Stimulated activated naive CD4-positive, alpha-beta T cell treated with Interleukin-2 at 50 U/mL for 16 hours (primary cell): ENCODE measurements around the gene MEGF6.

Source experiments
- DNase-seq: peaks from one replicate; lab custom pipeline; 2025; lab: John Stamatoyannopoulos, UW

Gene MEGF6, protein sequence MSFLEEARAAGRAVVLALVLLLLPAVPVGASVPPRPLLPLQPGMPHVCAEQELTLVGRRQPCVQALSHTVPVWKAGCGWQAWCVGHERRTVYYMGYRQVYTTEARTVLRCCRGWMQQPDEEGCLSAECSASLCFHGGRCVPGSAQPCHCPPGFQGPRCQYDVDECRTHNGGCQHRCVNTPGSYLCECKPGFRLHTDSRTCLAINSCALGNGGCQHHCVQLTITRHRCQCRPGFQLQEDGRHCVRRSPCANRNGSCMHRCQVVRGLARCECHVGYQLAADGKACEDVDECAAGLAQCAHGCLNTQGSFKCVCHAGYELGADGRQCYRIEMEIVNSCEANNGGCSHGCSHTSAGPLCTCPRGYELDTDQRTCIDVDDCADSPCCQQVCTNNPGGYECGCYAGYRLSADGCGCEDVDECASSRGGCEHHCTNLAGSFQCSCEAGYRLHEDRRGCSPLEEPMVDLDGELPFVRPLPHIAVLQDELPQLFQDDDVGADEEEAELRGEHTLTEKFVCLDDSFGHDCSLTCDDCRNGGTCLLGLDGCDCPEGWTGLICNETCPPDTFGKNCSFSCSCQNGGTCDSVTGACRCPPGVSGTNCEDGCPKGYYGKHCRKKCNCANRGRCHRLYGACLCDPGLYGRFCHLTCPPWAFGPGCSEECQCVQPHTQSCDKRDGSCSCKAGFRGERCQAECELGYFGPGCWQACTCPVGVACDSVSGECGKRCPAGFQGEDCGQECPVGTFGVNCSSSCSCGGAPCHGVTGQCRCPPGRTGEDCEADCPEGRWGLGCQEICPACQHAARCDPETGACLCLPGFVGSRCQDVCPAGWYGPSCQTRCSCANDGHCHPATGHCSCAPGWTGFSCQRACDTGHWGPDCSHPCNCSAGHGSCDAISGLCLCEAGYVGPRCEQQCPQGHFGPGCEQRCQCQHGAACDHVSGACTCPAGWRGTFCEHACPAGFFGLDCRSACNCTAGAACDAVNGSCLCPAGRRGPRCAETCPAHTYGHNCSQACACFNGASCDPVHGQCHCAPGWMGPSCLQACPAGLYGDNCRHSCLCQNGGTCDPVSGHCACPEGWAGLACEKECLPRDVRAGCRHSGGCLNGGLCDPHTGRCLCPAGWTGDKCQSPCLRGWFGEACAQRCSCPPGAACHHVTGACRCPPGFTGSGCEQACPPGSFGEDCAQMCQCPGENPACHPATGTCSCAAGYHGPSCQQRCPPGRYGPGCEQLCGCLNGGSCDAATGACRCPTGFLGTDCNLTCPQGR (N-terminal part only)

DNA sequence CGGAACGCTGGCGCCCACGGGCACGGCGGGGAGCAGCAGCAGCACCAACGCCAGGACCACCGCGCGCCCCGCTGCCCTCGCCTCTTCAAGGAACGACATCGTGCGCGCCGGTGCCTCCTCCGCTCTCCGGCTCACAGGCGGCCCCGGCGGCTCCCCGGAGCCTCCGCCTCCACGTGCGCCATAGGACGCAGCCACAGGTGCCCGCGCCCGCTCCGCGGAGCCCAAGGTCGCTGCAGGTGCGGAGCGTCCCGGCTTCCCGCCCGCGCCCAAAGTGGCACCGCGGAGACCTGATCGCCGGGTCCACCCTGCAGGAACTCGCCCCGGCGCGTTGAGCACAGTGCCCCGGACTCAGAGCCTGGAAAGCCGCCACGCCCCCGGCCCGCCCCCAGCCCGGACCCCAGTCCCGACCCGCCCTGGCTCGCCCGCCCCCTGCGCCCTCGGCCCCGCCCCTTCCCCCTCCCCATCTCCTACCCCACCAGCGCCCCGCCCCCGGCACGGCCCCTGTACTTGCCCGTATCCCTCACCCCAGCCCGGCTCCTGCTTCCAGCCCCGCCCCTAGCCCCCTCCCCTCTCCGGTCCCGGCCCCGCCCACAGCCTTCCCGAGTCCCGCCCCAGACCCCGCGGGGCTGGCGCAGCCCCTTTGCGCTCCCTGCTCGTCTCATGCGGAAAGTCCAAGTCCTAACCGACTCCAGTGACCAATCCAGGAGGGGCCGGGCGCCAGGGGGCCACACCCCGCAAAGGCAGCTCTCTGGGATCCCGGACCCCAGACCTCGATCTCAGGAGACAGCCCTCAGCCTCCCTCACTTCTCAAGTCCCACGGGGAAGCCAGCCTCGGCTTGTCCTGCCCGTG, at the start of gene MEGF6:
Gene MEGF6, minus strand, starts transcription at position 339 of the 850 bp plus-strand sequence. Its CDS starts 240 bp downstream, at position 99.
- peak; percentile 61 for DNase-seq

DNA sequence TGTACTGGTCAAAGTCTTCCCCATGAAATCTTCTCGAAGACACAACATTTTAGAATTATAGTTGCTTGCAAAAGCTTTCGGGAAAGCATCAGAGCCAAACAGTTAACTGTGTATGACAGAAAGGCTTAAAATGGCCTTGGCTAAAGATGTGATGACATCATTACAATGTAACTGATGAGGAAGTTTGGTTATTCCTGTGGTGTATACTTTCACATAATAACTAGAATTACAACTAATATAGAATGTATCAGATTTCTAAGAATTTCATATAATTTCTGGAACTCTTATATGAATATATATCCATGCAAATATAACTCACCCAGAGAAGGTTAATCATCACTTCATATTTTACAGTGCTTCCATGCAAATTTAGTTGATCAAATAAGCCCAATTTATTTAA, 49.4 kb upstream of the MEGF6 start:
- no peak for DNase-seq

DNA sequence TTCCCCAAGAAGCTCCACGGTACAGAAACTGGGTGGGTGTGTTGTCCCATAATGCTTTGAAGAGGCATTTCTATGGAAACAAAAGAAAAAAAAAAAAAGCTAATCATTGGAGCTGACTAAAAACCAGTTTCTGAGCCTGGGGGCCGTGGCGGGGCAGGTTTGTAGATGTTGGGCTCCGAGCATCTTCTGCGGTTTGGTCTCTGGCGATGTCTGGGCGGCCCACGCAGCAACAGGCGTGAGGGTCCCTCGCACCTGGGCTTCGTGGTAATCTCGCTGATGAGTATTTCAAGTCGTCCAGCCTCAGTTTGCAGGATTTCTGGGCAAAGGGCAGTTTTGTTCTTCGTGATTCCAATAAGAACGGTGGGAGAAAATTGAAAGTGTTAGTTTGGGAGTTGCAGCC, 47.8 kb upstream of the MEGF6 start:
- no peak for DNase-seq

DNA sequence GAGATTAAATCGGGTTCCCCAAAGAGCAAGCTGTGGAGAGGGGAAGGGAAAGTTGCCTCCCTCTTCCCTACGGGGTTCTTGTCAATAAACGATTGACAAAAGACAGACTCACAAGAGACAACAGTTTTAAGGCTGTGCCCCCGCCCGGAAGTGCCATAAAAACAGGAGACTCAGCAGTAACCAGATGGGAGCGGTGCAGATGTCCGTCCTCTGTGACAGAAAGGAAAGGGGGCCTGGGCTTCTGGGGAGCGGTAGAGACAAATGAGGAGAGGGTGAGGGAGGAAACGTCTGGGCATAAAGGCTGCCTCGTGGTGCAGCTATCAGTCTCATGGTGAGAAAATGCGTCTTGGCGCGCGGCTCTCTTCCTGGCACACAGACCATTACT, 46.9 kb upstream of the MEGF6 start:
- DNase-seq = no peak

DNA sequence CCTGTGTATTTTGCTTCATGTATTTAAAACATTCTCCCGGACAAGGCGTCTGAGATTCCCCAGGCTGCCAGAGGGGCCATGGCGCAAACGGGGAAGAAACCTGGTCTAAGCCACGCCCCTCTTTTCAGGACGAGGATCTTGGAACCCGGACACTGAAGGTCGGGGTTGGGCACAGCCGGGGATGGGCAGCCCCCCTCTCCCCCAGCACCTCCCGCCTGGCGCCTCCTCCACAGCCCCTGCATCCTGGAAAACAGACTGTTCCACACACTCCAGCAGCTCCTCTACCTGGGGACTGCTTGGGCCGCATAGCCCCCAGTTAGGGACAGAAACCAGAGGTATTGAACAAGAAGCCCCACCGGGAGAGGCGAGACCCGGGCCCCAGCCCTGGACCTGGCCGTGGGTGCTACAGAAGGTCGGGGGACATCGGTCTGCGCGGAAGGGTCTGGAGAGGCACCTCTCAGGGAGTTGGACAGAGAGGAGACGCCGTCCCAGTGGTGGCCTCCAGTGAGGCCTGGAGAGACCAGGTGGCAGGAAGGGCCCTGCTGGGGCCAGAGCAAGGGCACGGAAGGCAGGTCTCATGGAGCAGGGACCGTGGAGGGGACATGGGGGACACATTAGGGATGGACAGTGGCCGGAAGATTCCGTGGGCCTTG, 46.4 kb upstream of the MEGF6 start:
- no peak for DNase-seq

DNA sequence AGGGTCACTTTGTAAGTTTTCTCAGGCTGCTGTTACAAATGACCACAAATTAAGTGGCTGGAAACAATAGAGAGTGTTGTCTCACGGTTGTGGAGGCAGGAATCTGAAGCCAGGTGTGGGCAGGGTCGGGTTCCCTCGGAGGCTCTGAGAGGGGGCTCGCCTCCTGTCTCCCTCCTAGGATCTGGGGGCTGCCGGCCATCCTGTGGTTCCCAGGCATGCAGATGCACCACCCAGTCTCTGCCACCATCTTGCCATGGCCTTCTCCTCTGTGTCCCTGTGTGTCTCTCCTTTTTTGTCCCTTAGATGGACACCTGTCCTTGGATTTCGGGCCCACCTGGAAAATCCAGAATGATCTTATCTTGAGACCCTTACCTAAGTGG, 45.8 kb upstream of the MEGF6 start:
- DNase-seq = no peak

DNA sequence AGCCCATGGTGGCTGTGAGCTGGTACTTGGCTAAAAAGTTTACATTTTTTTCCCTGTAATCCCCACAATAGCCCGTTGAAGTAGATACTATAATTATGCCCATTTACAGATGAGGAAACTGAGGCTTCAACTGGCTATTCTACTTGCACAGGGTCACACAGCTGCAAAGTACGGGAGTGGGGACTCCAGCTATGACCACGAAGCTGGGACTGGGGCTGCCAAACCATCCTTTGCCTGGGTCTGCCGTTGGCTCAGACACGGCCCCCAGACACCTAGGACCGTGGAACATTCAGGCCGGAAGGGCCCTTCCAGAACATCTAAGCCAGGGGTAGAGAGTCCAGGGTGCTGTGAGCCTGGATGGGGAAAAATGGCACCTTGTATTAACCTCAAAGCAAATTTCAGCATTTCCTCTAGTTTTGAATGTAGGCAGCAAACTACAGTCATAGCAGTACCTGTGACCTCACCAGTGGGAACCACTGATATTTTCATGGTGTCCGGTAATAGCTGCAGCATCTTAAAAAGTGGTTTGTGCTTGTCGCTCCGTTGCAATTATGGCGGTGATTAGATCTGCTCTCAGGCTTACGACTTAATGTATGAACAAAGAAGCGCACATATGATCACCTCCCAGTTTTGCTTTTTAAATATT, 45.3 kb upstream of the MEGF6 start:
- DNase-seq = no peak

DNA sequence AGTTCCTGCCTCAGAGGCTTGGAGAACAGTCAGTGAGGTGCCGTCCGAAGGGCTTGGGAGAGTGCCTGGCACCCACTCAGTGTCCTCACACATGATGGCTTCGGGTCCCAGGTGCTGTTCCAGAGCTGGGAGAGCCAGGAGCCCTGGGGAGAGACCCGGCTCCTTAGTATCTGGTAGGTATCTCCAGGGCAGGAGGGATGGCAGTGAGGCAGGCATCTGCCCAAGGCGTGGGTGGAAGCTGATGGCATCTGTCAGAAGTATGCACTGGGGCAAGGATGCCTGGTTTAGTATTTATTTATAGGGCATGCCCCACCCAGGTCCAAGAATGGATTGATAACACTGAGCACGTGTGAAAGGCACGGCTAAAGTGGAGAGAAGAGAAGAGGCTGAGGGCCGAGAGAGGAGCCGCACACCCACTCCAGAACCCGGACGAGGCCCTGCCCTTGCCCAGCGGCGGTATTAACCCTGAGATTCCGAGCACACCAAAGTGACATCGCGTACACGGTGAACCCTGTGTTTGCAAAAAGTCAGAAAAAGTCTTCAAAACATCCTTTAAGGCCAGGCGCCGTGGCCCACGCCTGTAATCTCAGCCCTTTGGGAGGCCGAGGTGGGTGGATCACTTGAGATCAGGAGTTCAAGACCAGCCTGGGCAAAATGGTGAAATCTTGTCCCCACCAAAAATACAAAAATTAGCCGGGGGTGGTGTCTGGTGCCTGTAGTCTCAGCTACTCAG, 43.4 kb upstream of the MEGF6 start:
- DNase-seq = no peak

DNA sequence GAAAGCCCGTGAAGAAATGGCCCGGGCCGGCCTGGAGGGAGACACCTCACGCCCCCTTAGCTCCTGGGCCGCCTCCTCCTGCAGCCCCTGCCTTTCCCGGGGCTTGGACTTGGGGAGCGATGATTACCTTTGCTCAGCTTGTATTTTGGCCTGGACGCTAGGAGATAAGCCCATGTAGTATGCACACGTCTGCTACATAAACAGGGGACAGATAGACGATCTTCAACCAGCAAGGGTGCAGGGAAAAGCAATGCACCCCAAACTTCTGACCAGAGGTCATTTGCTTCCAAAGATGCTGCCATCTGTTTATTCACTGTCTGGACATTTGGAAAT, 41.9 kb upstream of the MEGF6 start:
- DNase-seq = no peak

DNA sequence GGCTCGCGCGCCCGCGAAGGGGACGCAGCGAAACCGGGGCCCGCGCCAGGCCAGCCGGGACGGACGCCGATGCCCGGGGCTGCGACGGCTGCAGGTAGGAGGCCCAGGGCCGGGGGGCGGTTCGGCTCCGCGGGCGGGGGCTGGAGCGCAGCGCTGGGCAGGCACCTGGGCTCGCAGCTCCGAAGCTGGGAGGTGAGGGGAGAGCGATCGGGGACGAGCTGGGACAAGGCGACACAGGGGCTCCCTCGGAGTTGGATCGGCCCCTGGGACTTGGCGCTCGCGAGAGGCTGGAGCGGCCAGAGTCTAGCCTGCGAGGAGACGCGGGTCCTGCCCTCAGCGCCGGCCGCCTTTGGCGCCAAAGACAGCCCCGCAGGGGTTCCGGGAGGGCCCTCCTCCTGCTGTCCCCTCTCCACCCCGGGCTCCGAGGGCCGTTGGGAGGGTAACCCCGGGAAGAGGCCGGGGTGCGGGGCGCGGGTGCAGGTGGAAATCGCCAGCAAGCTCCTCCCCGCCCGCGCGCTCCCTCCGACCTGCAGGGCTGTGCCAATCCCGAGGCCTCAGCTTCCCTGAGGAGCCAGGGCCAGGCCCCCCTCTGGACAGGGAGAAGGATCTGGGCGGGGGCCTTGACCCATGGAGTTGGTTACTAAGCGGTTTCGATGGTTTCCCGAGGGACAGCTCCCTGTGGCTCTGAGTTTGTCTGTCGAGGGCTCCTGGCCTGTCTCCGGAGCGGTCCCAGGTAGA, 41.4 kb upstream of the MEGF6 start:
- no peak for DNase-seq

DNA sequence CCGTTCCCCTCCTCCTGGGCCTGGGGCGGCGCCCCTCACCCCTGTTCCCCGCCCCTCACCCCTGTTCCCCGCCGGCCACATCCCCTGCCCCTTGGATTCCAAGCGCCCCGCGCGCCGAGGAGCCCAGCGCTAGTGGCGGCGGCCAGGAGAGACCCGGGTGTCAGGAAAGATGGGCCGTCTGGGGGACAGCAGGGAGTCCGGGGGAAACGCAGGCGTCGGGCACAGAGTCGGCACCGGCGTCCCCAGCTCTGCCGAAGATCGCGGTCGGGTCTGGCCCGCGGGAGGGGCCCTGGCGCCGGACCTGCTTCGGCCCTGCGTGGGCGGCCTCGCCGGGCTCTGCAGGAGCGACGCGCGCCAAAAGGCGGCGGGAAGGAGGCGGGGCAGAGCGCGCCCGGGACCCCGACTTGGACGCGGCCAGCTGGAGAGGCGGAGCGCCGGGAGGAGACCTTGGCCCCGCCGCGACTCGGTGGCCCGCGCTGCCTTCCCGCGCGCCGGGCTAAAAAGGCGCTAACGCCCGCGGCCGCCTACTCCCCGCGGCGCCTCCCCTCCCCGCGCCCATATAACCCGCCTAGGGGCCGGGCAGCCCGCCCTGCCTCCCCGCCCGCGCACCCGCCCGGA, 40.7 kb upstream of the MEGF6 start, which contains the start of gene TP73:
Gene TP73, plus strand, starts transcription at position 587 of the 618 bp plus-strand sequence. CDS start 29,850 bp downstream, outside the sequence.
- DNase-seq = no peak

DNA sequence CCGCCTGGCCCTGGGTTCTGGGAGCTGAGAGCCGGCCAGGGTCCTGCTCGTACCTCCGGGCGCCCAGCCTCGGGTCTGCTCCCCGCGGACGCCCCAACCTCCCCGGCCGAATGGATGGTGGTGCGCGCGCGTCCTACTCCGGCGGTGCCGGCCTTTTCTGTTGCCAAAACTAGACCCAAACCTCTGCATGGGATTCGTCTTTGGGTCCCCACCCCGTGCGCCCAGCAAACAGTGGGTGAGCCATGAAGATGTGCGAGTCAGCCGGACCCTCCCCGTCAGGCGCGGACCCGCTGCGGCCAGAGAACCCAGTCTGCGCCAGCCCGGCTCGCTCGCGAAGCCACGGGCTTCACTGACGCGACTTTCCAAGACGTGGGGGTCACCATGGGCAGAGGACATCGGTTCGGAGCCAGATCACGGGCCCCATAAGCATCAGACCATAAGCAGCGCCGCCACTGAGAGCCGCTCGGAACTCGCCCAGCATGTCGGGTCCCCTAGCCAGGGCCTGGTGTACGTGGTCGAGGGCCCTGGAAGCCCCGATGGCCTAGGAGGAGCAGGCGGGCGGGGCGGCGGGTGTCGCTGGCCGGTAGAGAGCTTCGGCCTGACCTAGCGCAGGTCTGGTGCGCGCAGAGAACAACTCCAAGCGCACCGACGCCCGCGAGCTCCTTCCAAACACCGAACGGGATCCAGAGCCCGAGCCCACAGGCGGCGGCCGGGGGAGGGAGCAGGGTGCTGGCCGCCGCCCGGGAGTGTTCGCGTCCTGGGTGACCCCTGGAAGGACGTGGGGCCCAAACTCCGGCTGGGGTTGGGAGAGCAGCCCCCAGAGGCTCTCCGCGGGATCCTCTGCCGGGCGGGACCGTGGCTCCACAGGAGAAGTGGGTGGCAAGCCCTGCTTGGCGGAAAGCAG, 40.0 kb upstream of the MEGF6 start:
- DNase-seq = no peak

DNA sequence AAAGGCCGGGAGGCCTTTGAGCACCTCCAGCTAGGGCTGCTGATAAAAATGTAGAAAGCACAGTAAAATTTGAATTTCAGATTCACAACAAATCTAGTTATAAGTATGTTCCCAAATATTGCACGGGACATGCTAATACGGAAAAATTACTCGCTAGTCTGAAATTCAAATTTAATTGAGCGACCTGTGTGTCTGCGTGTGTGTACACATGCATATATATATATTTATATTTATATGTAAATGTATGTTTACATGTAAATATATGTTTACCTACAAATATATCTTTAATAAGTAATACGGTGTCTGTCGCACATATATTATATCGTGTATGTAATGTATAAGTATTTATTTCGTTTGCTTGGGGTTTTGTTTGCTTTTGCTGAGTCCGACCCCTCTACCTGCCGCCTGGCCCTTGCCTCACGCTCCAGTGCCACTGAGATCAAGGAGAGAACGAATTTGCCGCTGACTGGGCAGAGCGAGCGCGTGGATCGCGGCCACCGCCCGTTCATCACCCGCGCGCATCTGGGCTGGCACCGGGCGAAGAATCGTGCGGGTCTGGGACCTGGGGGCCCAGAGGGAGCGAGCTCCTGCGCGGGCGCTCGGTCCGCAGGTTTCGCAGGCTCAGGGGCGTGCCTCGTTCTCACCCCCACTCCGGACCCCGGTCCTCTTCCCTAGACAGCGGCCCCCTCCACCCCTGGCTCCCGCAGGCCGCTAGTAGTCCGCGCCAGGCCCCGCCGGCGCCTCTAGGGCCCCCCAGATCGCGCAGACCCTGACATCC, 39.1 kb upstream of the MEGF6 start:
- no peak for DNase-seq

DNA sequence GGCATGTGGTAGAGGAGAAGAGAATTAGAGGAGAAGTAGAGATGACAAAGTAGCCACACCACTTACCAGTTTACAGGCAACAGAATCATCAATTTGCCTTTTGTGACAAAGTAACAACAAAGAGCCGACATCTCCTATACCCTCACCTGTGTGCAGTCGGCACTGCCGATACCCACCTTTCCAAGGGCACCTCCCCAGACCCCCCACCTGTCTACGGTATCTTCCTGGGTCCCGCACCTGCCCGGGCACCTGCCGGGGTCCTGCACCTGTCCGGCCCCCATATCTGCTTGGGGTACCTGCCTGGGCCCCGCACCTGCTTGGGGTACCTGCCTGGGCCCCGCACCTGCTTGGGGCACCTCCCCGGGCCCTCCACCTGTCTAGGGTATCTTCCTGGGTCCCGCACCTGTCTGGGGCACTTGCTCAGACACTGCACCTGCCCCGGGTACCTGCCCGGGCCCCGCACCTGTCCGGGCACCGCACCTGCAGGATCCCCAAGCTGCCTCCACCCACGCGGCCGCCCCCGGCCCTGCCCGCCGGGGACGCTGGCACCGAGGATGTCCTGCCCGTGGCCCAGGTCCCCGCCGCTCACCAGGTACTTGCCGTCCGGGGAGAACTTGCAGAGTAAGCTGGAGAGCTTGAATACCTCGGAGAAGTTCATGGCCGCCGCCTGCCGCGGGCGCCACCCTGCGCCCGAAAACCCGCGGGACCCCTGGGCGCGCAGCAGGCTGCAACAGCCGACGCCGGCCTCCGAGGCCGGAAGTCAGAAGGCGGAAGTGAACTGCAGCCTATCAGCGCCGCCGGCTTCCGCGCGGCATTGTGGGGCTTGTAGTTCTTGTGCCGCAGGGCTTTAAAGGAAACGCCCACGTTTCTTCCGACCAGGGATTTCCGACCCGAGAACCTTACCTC, 38.3 kb upstream of the MEGF6 start, which contains the start of gene WRAP73:
Gene WRAP73, minus strand, starts transcription at position 762 of the 906 bp plus-strand sequence. Its CDS starts 104 bp downstream, at position 658.
- DNase-seq = peak; percentile 88

DNA sequence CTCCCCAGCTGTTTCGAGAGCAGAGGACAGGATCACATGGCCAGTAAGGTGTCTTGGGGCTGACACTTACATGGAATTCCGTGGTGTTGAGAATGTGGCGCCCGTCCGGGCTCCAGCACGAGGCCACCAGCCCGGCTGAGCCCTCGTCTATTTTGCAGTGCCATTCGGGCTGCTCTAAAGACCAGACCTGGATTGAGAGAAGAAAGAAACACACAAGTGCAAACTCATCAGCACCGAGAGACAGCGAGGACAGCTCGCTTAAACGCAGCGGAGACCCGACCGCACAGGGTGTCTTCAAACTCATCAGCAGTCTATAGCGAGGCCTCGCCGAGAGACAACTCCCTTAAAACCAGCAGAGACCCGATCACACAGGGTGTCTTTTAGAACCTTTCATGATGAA, 35.3 kb upstream of the MEGF6 start:
- no peak for DNase-seq
